GM19043 (cell line): ENCODE data around the gene OR5D13.

ENCODE experiments used
- ATAC-seq: cut with Tn5 transposase; IDR thresholded peaks from one replicate; pipeline ENCODE4 v1.9.1; 2021; ENCODE audit warnings: low read depth; ENCODE audit not compliant: unreplicated experiment

The OR5D13 gene, protein sequence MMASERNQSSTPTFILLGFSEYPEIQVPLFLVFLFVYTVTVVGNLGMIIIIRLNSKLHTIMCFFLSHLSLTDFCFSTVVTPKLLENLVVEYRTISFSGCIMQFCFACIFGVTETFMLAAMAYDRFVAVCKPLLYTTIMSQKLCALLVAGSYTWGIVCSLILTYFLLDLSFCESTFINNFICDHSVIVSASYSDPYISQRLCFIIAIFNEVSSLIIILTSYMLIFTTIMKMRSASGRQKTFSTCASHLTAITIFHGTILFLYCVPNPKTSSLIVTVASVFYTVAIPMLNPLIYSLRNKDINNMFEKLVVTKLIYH

DNA sequence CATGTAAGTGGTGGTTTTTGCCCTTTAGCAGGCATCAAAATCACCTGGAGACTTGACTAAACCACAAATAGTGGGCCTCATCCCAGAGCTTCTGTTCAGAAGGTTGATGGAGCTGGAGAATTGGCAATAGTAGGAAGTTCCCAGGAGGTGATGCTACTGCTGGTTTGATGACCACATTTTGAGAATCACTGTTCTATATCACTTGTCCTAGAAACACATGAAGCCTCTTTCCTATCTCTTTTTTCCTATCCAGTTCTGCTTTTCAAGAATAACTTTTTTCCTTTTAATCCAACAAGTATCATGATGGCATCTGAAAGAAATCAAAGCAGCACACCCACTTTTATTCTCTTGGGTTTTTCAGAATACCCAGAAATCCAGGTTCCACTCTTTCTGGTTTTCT is at the start of gene OR5D13:
Gene OR5D13, plus strand, starts transcription at position 301 of the 400 bp plus-strand sequence. Its CDS starts 0 bp downstream, at position 301.
- ATAC-seq, result no peak

DNA sequence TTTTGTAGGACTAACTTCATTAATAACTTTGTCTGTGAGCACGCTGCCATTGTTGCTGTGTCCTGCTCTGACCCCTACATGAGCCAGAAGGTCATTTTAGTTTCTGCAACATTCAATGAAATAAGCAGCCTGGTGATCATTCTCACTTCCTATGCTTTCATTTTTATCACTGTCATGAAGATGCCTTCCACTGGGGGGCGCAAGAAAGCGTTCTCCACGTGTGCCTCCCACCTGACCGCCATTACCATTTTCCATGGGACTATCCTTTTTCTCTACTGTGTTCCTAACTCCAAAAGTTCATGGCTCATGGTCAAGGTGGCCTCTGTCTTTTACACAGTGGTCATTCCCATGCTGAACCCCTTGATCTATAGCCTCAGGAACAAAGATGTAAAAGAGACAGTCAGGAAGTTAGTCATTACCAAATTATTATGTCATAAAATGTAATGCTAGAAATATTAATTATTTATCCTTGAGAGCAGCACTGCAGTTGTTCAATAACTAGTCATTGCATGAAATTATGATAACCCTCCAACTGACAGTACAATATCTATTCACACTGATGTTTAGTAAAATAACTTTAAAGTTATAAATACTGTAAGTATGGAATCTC is 46.4 kb upstream of the OR5D13 start:
- no peak for ATAC-seq

DNA sequence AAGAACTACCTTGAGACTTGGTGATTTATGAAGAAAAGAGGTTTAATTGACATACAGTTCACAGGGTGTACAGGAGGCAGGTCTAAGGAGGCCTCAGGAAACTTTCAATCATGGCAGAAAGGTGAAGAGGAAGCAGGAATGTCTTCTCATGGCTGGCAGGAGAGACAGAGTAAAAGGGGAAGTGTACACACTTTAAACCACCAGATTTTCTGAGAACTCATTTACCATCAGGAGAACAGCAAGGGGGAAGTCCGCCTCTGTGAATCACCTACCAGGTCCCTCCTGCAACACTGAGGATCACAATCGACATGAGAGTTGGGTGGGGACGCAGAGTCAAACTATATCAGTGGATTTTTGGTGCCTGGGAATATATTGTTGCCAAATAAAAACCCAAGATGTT is 40.3 kb upstream of the OR5D13 start:
- ATAC-seq, result no peak

DNA sequence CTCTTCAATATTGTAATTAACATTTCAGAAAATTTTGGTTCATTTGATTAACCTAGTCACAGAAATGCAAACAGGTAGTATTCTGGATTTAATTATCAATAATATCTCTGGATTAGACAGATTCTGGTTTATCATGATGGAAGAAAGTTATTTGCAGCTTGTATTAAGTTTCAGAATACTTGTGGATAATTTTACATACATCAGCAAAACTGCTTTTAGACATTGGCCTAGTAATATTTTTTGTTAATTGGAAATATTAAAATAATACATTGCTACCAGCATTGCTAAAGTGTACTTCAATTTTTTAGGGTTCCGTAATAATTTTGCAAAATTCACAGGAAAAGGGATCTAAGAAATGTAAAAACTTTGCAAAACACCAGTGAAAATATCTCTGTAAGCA is 18.4 kb downstream of the OR5D13 start:
- no peak for ATAC-seq

DNA sequence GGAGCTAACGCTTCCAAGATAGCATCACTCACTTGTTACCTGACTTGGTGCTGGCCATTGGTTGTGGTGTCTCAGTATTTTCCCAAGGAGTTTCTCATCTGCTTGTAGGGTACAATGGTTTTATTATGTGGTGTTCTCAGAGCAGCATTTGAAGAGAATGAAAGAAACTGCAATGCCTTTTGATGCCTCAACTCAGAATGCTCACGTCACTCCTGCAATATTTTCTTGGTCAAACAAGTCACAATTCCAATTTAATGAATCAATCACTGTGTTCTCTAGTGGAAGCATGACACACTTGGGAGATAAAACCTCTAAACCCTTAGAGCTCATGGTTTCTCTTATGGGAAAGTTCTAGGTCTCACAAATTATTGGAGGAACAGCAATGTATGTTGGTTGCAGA is 20.1 kb downstream of the OR5D13 start:
- ATAC-seq, result no peak

DNA sequence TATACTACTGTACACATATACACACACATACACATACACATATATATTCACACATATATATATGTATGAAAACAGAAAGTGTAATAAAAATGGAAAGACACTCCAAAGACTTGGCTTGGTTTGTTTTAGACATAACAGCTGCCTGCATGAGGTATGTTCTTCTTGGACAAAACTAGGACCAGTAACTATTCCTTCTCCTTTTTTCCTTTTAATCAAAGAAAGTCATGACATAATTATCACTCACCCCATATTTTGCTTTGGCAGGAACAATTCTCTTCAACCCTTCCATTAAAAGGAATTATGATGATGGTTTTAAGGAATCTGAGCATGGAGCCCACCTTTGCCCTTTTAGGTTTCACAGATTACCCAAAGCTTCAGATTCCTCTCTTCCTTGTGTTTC is 22.0 kb downstream of the OR5D13 start, which contains the start of gene OR5D14:
Gene OR5D14, plus strand, starts transcription at position 301 of the 400 bp plus-strand sequence. Its CDS starts 0 bp downstream, at position 301.
- ATAC-seq, result no peak

DNA sequence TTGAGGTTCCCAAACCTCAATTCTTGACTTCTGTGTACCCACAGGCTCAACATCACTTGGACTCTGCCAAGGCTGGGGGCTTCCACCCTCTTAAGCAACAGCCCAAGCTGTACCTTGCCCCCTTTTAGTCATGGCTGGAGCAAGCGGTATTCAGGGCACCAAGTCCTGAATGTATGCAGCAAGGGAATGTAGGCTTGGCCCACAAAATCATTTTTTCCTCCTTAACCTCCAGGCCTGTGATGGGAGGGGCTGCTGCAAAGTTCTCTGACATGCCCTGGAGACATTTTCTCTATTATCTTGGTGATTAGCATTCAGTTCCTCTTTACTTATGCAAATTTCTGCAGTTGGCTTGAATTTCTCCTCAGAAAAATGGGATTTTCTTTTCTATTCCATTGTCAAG is 33.0 kb downstream of the OR5D13 start:
- ATAC-seq, result no peak

DNA sequence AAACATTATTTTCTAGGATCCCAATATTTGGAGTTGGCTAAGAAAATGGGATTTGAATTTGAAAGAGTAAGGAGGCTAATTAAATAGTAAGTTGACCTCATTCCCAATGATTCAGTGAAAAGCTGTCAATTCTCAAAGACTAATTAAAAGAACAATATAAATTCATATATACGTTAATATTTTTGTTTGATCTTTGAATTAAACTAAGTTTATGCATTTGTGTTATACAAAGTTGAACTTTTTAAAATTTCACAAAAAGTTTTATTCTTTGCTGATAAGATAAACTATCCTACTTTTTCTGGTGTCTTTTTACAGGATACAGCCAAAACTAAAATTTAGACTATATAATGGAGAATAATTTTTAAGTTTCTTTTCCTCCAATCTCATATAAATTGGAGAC is 37.8 kb downstream of the OR5D13 start, which contains the start of gene OR5L1:
Gene OR5L1, plus strand, starts transcription at position 301 of the 400 bp plus-strand sequence. CDS start 100 bp downstream, outside the sequence.
- ATAC-seq, result no peak

DNA sequence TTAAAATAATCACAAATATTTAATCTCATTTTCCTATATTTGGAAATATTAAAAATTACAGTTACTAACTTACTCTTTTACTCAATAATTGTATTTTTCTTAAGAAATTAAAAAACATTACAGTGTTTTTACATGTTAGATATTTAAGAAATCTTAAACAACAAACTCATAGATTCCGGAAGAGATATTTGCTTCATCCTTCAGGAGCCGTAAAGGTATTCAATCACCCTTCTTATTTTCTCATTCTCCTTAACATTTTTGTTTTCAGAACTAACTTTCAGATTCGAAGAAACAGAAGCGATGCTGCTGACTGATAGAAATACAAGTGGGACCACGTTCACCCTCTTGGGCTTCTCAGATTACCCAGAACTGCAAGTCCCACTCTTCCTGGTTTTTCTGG is 46.1 kb downstream of the OR5D13 start, which contains the start of gene OR5D18:
Gene OR5D18, plus strand, starts transcription at position 301 of the 400 bp plus-strand sequence. Its CDS starts 0 bp downstream, at position 301.
- ATAC-seq, result no peak
